Esophagus mucosa (tissue), 1 donor: Measurements from ENCODE around the gene INA. TPM values are rescaled to one million over a fixed set of nuclear protein-coding genes. Genes with fewer than 3 reads are reported as not detected.
"Not testable (repeated sequence)": the region's sequence is repeated elsewhere in the genome, so short reads cannot be mapped to it uniquely, and the experiment has no call there.

Source experiments
- ATAC-seq: fragments of 200-7000 bp; cut with Tn5 transposase; one replicate; pipeline ENCODE4 v1.9.1; 2020
- total RNA-seq: library from RNA; stranded (reverse); gene quantifications from one replicate; pipeline ENCODE4 v1.2.4, GENCODE V29; 2023
- donor health status: DM: yes; HTN: yes; CAD: no.

The INA gene
- 1.4 TPM for total RNA-seq

DNA sequence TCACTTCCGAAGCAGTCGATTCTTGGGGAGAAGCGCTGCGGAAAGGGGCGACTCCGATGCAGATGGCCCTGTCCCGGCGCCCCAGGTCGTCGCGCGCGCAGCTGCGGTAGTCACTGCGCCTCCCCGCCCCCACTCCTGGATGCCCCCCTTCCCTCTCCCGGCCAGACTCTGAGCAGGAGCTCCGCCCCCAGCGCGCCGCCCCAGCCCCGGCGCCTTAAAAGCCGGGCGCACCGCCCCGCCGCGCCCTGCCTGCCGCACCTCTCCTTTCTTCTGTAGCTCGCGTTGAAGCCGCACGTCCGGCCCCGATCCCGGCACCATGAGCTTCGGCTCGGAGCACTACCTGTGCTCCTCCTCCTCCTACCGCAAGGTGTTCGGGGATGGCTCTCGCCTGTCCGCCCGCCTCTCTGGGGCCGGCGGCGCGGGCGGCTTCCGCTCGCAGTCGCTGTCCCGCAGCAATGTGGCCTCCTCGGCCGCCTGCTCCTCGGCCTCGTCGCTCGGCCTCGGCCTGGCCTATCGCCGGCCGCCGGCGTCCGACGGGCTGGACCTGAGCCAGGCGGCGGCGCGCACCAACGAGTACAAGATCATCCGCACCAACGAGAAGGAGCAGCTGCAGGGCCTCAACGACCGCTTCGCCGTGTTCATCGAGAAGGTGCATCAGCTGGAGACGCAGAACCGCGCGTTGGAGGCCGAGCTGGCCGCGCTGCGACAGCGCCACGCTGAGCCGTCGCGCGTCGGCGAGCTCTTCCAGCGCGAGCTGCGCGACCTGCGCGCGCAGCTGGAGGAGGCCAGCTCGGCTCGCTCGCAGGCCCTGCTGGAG, at the start of gene INA:
INA (plus strand) TSS at position 243 of the 817 bp plus-strand sequence; CDS start at position 317, 74 bp downstream.
- peak; percentile 66 for ATAC-seq

DNA sequence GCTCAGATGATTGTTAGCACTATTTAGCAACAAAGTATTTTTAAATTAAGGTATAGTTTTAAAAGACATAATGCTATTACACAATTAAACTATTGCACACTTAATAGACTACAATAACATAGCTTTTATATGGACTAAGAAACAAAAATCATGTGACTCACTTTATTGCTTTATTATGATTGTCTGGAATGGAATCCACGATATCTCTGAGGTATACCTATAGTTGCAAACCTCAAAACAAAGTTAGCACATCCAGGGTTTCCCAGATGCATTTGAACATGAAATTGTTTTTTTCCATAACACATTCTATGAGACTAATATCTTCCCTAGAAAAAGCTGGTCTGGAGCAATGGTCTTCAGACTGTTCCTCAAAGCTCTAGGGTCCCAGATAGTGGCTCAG, 49.5 kb upstream of the INA start:
- peak; percentile 33 for ATAC-seq

DNA sequence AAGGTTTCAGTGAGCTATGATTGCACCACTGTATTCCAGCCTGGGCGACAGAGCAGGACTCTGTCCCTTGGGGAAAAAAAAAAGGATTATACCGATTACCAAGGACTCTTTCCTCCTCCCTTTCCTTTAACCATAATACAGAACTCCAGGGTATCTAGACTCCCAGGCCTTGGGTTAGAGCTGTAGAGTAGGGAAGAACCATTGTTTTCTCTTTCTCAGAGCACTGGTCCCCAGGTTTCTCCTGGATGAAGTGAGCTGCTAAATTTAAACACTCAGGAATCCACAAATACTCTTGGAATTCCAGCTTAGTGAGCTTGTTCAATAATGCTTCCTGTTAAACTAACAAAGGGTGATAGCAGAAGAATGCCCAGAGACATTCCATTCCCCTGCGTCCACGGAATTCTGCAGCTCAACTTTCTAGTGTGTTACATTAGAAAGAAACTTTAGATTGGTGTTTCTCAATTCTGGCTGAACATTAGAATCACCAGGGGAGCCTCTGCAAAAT, 45.8 kb upstream of the INA start:
- no peak for ATAC-seq

- ATAC-seq, result no peak
These were observed 44.7 kb upstream of the INA start for GRCh38 chr10:103232131-103232673.

GRCh38 chr10:103232772-103233488, 44.0 kb upstream of the INA start:
- ATAC-seq, result peak; percentile 81

DNA sequence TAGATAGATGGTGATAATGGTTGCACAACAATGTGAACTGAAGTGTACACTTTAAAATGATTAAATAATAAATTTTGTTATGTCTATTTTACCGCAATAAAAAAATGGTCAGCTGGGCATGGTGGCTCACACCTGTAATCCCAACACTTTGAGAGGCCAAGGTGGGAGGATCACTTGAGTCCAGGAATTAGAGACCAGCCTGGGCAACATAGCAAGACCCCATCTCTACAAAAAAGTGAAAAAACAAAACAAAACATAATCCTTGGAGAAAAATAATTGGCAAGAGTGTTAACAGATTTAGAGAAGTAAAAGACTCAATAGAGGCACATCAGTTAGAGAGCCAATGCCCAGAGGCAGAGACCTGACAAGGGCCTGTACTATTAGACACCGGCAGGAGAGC, 41.2 kb upstream of the INA start:
- ATAC-seq, result no peak

GRCh38 chr10:103238506-103239252, 38.3 kb upstream of the INA start:
- peak; percentile 51 for ATAC-seq

- peak; percentile 87 for ATAC-seq
These were observed 35.5 kb upstream of the INA start for GRCh38 chr10:103241262-103242011.

DNA sequence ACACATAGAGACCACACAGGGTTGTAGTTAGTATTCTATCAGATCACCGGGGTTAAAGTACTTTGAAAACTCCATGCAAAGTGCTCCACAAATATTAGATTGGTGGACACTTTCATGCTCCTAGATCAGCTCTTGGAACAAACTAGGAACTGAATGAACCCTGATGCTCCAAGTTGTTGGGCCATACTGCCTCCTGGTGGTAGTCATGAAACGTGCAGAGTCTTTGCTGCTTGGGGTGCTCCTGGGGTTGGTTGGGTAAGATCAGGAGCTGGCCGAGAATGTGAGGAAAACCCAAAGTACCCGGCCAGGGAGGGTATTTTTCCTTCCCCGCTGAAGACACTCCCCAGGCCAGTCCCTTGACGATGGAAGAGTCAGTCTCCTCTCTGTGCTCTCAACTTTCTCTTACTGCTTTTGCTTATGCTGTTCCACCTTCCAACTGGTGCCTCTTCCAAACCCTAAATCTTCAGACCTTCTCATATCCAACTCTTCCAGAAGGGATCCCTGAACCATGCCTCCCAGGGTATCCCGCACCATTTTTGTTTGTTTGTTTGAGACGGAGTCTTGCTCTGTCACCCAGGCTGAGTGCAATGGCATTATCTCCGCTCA, 32.2 kb upstream of the INA start:
- ATAC-seq, result peak; percentile 39

DNA sequence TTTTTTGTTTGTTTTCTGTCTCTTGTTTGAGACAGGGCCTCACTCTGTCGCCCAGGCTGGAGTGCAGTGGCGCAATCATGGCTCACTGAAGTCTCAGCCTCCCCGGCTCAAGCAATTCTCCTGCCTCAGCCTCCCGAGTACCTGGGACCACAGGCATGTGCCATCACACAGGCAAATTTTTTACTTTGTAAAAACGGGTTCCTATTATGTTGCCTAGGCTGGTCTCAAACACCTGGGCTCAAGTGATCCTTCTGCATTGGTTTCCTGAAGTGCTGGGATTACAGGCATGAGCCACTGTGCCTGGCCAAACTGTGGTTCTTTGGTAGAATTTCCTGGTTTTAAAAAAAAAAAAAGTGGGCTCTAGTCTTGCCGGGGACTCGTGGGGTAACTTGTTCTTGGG, 31.4 kb upstream of the INA start, which contains the start of gene RPEL1:
RPEL1 (plus strand) TSS at position 301 of the 400 bp plus-strand sequence. CDS start 110 bp downstream, outside the sequence.
- ATAC-seq, result not testable (repeated sequence)

GRCh38 chr10:103246324-103246723, 30.6 kb upstream of the INA start:
- ATAC-seq, result no peak

GRCh38 chr10:103254113-103254512, 22.8 kb upstream of the INA start:
- ATAC-seq, result no peak

- ATAC-seq, result peak; percentile 69
These were observed 22.2 kb upstream of the INA start for GRCh38 chr10:103254538-103255325.

DNA sequence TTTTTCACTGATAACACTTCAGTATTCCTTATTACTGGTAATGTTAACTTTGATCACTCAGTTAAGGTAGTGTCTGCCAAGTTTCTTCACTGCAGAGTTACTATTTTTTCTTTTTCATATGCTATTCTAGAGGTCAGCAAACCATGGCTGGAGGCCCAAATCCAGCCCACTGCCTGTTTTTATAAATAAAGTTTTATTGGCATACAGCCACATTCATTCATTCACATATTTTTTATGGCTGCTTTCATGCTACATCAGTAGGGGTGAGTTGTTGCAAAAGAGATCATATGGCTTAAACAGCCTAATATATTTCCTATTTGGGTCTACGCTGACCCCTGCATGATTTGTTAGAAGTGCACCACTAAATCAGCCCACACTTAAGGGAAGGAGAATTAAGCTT, 20.3 kb upstream of the INA start:
- no peak for ATAC-seq

- no peak for ATAC-seq
These were observed 19.1 kb upstream of the INA start for GRCh38 chr10:103257812-103258211.

DNA sequence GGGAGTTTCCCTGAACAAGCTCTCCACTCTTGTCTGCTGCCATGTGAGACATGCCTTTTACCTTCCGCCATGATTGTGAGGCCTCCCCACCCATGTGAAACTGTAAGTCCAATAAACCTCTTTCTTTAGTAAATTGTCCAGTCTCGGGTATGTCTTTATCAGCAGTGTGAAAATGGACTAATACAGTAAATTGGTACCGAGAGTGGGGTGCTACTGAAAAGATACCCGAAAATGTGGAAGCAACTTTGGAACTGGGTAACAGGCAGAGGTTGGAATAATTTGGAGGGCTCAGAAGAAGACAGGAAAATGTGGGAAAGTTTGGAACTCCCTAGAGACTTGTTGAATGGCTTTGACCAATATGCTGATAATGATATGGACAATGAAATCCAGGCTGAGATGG, 18.0 kb upstream of the INA start:
- ATAC-seq, result not testable (repeated sequence)

DNA sequence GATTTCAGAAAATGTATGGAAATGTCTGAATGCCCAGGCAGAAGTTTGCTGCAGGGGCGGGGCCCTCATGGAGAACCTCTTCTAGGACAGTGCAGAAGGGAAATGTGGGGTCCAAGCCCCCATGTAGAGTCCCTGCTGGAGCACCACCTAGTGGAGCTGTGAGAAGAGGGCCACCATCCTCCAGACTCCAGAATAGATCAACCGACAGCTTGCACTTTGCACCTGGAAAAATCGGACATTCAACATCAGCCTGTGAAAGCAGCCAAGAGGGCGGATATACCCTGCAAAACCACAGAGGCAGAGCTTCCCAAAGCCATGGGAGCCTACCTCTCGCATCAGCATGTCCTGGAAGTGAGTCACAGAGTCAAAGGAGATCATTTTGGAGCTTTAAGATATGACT, 16.9 kb upstream of the INA start:
- ATAC-seq, result no peak

DNA sequence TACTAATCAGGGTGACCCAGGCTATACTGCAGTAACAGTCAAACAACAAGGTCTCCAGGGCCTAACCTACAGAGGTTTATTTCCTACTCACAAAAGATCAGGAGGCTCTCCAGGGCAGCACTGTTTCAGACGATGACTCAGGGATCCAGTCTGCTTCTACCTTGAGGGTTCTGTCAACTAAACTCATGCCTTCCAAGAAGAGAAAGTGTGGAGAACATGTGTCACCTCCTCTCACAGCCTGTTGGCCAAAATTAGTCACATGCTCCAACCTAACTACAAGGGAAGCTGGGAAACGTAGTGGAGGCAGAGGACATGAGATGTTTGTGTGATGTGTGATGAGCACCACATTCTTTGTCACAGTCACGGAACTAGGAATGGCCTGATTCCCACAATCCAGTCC, 14.7 kb upstream of the INA start:
- peak; percentile 43 for ATAC-seq

GRCh38 chr10:103265717-103266329, 11.1 kb upstream of the INA start:
- ATAC-seq, result peak; percentile 61

GRCh38 chr10:103273041-103273441, 3.9 kb upstream of the INA start:
- peak; percentile 63 for ATAC-seq
